Stimulated activated naive CD4-positive, alpha-beta T cell (primary cell): ENCODE data around the gene CAPZA1.
"Not testable (repeated sequence)": the region's sequence is repeated elsewhere in the genome, so short reads cannot be mapped to it uniquely, and the experiment has no call there.

Experiments
- DNase-seq, 6 experiments: peaks; one replicate each; lab custom pipeline; 2025; lab: John Stamatoyannopoulos, UW

The CAPZA1 gene

DNA sequence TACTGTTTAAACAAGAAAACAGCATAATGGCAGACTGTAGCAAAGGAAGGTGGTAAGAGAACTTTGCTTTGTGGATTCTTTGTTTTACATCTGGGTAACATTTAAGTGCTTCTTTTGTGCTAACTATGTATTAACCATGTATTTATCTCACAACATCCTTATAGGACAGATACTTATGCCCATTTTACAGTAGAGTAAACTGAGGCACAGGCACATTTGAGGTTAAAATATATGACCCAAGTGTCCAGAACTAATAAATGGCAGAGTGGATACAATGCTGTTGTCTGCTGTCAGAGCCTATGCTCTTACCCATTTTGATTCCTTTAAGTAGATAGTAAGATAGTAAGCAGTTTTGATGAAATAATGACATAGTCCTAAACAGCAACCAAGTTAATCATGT is 7.3 kb downstream of the CAPZA1 start:
- no peak for DNase-seq

DNA sequence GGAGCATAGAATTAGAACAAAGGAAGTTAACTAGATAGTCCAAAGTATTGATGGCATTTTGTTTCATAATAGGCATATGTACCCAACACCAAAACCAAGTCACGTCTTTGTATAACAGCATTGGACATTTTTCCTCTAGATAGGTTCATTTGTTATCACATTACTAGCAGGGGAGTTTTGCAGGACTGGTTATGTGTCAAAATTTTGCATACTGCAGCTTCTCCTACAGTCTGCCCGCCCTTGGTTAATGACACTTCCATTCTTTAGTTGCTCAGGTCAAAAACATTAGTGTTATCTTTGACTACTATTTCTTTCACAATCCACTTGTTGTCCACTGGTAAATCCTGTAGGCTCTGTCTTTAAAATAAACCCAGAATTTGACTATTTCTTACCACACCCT is 8.9 kb downstream of the CAPZA1 start:
- DNase-seq = no peak

DNA sequence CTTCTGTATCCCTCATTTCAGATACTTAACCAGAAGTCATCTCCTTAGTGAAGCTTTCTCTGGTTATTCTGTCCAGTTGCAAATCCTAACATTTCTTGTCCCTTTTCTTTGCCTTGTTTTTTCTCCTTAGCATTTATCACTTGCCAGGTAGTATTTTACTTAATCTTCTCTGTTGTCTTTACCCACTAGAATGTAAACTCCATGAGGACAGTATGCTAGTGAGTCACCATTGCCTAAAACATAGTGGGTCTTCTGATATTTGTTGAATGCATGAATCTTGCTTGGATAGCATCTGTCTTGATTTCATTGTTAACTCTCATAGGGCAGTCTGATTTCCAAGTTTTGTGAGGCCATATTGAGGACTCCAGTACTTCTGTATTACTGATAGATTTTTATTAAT is 9.6 kb downstream of the CAPZA1 start:
- DNase-seq = no peak

DNA sequence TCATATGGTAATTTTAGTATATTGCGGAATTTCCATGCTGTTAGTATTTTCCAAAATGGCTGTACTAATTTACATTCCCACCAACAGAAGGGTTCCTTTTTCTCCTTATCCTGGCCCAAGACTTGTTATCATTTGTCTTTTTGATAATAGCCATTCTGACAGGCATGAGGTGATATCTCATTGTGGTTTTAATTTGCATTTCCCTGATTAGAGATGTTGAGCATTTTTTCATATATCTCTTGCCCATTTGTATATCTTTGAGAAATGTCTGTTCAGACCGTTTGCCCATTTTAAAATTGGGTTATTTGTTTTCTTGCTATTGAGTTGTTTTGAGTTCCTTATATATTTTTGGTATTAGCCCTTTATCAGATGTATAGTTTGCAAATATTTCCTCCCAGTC is 14.0 kb downstream of the CAPZA1 start:
- no peak for DNase-seq

DNA sequence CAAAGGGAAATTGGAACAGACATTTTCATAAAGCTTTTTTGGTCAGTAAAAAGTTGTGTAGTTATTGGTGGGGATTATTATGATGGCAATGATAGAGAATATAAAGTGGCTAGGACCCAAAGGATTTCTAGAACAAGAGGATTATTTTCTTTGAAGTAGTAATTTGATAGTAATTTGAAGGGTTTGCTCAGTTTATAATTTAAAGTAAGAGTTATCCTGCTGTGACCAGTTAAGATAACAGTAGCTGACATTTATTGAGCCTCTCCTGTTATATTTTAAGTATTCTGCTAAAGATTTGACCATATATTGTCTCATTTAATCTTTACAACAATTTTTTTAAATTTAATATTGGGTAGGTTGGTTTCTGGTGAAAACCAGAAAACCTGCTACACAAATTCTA is 14.7 kb downstream of the CAPZA1 start:
- DNase-seq = no peak

DNA sequence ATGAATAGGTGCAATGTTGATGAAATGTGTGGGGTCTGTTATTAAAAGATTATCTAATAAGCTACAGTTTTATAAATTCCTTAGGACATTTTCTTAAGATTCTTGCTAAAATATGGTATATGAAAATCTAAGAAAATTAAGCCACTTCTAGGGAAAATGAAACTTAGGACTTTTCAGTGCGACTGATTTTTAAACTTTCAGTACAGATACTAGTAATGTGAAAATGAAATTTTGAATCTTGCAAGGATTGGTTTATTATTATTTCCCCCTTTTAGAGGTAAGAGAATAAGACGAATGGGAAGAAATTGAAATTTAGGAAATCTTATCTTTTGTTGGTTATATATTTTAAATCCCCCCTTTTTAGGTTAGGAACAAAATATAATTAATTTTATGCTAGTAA is 16.4 kb downstream of the CAPZA1 start:
- DNase-seq = no peak

DNA sequence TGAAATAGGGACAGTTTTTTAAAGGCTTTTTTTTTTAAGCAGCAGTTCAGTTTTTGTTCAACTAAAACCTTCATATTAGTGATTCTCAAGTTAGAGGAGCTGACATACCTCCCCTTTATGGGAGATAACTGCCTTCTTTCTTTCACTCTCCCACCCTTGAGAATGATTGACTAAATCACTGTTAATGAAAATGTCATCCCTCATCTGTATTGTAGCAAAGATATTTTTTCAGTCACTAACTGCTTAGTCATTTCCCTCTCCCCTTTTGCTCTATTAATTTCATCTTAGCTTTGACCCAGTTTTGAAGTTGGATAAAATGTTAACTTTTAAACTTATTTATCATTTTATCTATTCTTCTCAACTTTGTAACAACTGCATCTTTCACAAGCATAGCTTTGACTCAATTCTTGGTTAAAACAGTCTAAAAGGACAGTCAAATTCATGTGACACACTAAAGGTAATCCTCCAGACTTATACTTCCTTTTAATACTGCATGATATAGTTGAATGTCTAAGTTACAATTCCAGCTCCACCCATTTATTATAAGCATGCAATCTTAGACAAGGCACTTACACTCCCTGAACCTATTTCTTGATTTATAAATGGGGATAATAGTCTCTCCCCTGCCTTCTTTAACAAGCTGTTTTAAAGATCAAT is 17.1 kb downstream of the CAPZA1 start:
- no peak for DNase-seq

DNA sequence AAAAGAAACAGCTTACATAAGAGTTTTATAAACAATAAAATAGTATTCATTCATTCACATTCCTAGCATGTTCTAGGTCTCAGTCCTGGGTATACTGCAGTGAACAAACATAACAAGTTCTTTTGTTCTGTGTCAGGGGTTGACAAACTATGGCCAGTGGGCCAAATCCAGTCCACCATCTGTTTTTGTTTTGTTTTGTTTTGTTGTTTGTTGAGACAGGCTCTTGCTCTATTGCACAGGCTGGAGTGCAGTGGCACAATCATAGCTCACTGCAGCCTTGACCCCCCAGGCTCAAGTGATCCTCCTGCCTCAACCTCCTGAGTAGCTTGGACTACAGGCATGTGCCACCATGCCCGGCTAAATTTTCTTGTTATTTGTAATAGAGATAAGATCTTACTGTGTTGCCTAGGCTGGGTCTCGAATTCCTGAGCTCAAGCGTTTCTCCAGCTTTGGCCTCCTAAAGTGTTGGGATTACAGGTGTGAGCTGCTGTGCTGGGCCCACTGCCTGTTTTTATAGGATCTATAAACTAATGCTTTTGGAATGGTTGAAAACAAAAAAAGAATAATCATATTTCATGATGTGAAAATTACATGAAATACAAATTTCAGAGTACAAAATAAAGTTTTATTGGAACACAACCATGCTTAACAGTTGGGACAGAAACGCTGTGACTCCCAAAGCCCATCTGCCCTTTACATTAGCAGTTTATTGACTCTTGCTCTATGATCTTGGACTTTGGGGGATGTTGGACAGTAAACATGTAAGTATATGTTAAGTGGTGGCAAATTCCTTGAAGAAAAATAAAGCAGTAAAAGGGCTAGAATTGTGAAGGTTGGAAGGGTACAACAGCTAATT is 17.9 kb downstream of the CAPZA1 start:
- no peak for DNase-seq

DNA sequence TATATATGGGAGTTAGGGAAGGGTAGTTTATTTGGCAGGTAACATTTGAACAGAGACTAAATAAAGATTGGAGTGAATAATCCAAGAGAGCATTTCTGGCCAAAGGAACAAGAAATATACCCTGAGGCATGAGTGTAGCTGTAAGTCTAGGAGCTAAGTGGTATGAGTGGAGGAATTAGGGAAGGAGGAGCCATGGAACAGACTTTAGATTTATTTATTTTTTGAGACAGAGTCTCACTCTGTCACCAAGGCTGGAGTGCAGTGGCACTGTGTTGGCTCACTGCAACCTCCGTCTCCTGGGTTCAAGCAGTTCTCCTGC is 18.4 kb downstream of the CAPZA1 start:
- no peak for DNase-seq

DNA sequence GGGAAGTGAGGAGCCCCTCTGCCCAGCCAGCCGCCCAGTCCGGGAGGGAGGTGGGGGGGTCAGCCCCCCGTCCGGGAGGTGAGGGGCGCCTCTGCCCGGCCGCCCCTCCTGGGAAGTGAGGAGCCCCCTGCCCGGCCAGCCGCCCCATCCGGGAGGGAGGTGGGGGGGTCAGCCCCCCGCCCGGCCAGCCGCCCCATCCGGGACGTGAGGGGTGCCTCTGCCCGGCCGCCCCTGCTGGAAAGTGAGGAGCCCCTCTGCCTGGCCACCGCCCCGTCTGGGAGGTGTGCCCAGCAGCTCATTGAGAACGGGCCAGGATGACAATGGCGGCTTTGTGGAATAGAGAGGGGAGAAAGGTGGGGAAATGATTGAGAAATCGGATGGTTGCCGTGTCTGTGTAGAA is 20.8 kb downstream of the CAPZA1 start:
- not testable (repeated sequence) for DNase-seq

DNA sequence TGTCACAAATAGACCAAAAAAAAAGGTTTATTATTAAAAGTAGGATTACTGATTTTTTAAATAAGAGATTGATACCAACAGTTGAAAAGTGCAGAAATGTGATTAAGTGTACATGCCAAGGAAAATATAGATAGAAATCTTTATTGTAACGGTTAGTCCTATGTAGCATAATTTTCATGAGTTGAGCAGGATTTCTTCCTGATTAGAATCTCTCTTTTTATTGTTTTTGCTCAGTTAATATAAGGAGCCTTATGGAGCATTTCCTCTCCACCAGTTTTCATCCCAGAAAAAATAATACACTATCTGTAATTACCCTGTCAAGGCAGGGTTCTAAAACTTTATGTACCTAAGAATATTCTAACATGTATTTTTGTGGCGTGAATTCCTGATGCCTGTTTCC is 23.4 kb downstream of the CAPZA1 start:
- DNase-seq = no peak

DNA sequence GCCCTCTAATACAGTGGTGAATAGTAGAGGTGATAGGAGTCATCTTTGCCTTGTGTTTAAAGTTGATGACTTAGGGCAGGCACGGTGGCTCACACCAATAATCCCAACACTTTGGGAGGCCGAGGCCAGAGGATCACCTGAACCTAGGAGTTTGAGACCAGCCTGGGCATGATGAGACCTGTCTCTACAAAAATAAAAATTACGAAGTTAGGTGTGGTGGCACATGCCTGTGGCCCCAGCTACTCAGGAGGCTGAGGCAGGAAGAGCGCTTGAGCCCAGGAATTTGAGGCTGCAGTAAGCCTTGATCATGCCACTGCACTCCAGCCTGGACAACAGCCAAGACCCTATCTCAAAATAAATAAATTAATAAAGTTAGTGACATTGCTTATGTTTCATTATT is 26.6 kb downstream of the CAPZA1 start:
- DNase-seq = no peak

DNA sequence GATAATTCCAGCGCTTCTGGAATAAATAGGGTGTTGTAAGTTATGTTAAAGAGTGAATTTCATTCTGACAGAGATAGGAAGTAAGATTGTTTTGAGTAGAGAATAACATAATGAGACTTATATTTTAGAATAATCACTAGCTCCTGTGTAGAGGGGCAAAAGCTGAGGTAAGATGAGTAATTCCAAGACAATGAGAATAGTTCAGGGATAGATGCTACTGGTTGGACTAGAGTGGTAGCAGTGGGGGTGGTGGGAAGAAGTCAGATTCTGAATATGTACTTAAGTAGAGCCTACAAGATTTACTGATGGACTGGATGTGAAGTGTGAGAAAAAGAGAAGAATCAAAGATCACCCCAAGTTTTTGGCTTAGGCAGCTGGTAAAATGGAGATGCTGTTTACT is 31.6 kb downstream of the CAPZA1 start:
- DNase-seq = no peak

DNA sequence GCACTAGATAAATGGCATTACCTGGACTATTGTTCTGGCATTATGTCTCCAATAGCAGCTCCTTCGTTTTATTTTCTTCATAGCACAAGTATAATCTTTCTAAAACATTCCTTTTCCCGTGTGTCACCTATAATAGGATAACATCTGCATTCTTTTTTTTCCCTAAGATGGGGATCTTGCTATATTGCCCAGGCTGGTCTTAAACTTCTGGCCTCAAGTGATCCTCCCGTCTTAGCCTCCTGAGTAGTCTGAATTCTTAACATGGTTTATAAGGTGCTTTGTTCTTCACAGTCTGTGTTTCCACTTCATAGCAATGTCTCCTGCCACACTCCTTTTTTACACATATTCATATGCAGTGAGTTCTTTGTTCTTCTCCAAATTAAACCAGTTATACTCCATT is 46.2 kb downstream of the CAPZA1 start:
- no peak for DNase-seq

DNA sequence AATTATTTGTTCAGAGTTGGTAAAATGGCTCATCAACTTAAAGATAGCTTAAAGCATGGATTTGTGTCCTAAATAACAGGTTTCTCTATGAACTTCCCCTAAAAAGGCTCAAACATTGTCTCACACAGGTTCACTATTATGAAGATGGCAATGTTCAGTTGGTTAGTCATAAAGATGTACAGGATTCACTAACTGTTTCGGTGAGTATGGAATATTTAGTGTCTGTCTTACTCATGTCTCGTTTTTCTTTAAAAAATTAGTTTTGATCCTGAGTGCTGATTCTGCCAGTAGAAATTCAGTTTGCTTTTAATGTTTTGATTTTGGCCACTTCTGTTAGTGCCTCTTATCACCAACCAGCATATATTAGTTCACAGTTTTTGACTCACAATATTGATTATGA is 47.3 kb downstream of the CAPZA1 start:
- no peak for DNase-seq

DNA sequence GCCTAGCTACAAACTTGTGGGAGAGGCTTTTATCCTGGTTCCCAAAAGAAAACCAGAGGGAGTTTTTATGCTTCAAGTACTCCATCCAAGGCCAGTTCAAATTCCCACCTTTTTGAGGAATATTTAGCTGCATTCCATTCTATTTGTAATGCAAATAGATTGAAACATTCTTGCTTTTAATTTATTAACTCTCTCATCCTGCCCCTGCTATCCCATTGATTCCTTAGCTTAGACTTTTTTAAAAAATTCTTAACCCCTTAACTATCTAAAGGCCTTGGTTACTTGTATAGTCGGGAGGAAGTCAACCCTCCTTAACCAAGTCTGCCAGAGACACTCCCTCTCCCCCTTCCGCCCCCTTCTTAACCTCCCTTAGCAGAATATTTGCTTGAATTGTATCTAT is 52.4 kb downstream of the CAPZA1 start:
- no peak for DNase-seq

DNA sequence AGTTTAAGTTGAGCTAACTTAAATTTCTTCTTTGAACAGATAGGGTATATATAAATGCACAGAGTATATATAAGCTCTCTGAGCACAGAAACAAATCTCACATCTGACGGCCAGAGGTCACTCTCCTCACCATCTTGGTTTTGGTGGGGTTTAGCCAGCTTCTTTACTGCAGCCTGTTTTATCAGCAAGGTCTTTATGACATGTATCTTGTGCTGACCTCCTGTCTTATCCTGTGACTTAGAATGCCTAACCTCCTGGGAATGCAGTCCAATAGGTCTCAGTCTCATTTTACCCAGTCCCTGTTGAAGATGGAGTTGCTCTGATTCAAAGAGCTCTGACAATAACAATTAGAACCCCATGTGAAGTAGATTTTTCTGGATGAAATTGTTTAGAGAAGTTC is 53.2 kb downstream of the CAPZA1 start:
- DNase-seq = no peak

DNA sequence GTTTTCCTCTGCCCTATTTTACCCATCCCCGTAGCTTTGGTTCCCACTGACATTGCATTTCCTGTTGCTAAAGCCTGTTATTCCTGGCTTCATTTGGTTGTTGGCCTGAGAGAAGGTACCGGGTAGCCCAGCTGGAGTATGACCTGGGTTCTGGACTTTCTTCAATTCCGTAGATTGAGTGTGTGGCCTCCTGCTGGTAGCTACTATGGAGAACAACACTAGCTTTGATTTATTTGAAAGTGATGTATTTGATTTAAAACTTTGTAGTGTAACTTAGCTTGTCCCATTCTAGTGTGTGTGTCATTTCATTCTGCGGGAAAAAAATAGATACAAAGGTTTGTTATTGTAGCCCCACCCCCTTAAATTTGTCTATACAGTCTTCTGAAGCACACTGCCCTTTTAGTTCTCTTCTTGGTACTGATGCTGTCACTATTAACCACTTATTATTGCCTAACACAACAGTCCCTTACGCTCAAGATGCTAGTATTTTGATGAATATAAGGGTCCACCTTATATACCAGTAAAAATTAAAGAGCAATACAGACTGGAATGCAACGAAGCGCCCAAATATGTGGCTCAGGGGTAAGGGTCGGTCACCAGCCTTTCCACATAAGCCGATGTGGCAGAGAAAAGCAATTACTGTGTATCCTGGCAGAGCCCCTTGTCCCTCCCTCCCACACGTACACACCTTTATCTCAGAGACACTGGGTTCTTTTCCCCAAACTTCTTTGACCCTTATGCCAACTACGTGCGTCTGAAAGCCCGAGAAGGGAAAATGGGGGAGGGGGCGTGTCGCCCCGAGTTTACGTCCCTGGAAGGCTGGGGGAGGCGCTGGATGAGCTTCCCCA is 54.2 kb downstream of the CAPZA1 start:
- DNase-seq = peak in 3 of 6 experiments; percentile 12 to 50 (median 26)

DNA sequence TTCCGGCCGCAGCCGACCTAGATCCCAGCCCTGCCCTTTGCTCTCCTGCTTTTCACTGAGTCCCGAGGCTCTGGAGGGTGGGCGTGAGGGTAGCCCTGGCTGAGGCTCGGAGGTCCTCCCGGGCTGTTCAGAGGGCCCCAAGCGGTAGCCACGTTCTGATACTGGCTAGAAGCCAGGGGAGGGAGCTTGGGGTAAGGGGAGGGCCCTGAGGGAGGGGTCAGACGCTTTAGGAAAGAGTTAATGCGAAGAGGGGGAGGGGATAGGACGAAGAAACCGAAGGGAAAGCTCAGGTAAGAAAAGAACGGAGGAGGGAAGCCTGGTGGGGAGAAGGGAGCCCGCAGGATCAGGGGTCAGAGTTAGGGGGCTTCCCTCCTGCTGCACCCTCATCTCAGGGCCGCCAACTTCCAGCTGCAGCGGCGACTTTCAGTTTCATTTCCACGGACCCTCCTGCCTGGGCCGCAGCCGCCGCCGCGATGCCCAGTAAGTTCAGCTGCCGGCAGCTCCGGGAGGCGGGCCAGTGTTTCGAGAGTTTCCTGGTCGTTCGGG is 54.9 kb downstream of the CAPZA1 start, which contains the start of gene MOV10:
MOV10 (plus strand) TSS at position 220 of the 546 bp plus-strand sequence; CDS start at position 474, 254 bp downstream.
- peak; percentile 33 to 81 (median 56) for DNase-seq

DNA sequence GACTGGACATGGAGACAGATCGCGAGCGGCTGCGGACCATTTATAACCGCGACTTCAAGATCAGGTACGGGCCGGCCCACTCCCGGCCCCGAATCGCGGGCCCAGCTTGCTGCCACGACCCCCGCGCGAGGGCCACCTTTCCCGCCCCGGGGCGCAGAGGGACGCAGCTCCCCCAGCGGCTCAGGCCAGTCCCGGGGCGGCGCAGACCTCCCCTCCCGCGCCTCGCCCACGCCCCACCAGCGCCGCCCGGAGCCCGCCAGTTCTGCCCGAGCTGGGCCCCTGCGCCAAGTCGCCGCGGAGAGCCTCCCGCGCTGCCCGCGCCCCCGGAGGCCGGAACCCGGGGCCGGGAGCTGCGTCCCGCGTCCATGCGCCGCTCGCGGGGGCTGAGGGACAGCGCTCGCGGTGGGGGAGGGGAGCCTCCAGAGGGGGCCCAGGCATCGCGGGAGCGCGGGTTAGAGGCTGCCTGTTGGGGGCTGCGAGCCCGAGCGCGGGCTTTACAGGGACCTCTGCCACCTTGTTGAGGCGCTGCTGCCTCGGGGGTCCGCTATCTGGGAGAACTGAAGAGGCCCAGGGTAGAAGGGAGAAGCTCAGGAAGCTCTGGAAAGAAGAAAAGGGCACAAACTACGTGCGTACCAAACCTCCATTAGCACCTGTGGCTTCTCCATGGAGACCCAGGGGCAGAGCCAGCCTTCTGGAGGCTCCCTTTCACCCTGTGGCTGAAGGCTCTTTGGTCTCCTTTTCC is 55.5 kb downstream of the CAPZA1 start:
- peak; percentile 5 to 54 (median 40) for DNase-seq

DNA sequence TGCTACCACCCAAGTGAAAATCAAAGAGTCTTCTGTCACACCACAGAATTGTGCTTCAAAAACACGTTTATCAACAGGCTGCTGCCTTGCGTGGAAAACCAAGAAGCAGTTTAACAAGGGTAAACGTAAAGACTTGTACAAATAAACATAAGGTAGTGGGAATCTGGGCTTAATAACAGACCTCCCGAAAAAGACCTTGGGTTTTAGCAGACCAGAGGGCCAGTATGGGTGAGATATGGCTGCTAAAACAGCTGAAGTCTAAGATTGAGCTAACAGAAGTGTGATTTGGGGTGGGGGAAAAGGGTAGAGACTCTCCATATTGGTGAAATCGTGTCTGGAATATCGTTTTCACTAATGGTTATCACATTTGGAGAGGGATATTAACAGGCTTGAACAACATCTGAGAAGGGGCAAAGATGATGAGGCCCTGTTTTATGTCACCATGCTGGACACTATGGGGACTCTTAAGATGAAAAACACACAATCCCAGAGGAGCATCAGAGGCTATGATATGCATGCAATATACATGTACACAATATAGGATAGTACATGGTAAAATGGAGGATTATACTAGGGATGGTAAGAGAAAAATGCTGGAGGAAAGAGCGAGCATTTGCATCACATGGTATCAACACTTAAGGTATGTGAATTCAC is 56.2 kb downstream of the CAPZA1 start:
- DNase-seq = no peak
